ENCODE results near the gene HM13. TPM values are rescaled to one million over a fixed set of nuclear protein-coding genes. Genes with fewer than 3 reads are reported as not detected.

HM13 gene
- total and polyA plus RNA-seq, 9 of the 15 experiments (the other 6 are each of a cell fraction or from before 2014, with no cell fraction given) = 7.7 to 136 (median 74.5) TPM

DNA sequence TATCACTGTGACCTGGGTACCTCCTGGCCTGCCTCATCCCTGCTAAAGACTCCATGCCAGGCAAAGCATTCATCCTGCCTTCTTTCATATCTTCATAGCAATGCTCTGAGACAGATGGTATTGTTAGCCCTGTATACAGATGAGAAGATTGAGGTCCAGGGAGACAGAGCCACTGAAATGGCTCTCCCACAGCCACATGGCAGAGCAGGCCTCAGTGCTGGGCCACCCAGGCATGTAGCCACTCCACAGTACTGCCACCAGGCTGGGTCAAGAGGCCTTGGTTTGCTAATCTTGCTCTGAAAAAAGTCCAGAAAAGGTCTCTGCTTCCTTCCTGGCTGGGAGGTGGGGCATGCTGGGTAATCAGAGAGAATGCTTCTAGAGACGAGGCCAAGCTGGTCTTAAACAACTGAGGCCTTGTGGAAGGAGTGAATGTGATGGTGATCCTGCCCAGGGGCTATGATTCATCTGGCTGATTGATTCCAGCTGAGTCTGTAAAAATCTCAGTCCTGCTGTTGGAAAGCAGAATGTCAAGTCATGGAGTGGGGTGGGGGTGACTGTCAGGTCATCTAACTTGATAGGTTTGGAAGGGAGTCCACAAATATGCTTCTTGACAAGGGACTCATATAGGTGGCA lies 29.8 kb downstream of the HM13 start (continued):
- TF ChIP-seq ZNF407 (IDR thresholded peaks at IDR 0.05; ENCODE audit: low read depth) = no peak
- no peak for TF ChIP-seq ZNF449 (CRISPR knock-in tag; IDR thresholded peaks at IDR 0.05)
- TF ChIP-seq RCOR1 (IDR thresholded peaks at IDR 0.05; ENCODE audit: borderline replicate concordance in 1 of 2, low read depth in 2 of 2, low read length in 2 of 2) = no peak
- no peak for TF ChIP-seq BACH1 (tag; IDR thresholded peaks at IDR 0.05)
- TF ChIP-seq ZEB2 (IDR thresholded peaks at IDR 0.05) = no peak
- peak; percentile 75 for TF ChIP-seq ZNF316 (IDR thresholded peaks at IDR 0.05)
- no peak for TF ChIP-seq HMG20A (CRISPR knock-in tag; conservative IDR thresholded peaks at IDR 0.05)
- peak; percentile 65 to 84; a peak in 3 of 4 replicates for TF ChIP-seq KDM1A (IDR thresholded peaks at IDR 0.05)
- TF ChIP-seq LEF1 (IDR thresholded peaks at IDR 0.05) = no peak
- TF ChIP-seq L3MBTL2 (IDR thresholded peaks at IDR 0.05) = no peak
- no peak for TF ChIP-seq NR2C1 (IDR thresholded peaks at IDR 0.05)
- TF ChIP-seq NR2C1 (tag; IDR thresholded peaks at IDR 0.05) = no peak
- no peak for TF ChIP-seq RFX7 (CRISPR knock-in tag; IDR thresholded peaks at IDR 0.05)
- no peak for TF ChIP-seq TOE1 (IDR thresholded peaks at IDR 0.05; ENCODE audit: borderline replicate concordance)
- TF ChIP-seq TOE1 (CRISPR knock-in tag; IDR thresholded peaks at IDR 0.05; ENCODE audit: borderline replicate concordance, low read depth) = no peak
- peak; percentile 58 for TF ChIP-seq NFE2 (IDR thresholded peaks at IDR 0.05; ENCODE audit: low read depth)
- TF ChIP-seq, protein P1, sequence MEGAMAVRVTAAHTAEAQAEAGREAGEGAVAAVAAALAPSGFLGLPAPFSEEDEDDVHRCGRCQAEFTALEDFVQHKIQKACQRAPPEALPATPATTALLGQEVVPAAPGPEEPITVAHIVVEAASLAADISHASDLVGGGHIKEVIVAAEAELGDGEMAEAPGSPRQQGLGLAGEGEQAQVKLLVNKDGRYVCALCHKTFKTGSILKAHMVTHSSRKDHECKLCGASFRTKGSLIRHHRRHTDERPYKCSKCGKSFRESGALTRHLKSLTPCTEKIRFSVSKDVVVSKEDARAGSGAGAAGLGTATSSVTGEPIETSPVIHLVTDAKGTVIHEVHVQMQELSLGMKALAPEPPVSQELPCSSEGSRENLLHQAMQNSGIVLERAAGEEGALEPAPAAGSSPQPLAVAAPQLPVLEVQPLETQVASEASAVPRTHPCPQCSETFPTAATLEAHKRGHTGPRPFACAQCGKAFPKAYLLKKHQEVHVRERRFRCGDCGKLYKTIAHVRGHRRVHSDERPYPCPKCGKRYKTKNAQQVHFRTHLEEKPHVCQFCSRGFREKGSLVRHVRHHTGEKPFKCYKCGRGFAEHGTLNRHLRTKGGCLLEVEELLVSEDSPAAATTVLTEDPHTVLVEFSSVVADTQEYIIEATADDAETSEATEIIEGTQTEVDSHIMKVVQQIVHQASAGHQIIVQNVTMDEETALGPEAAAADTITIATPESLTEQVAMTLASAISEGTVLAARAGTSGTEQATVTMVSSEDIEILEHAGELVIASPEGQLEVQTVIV (CRISPR knock-in tag; IDR thresholded peaks at IDR 0.05; ENCODE audit: borderline replicate concordance) = no peak
- no peak for TF ChIP-seq MTA2 (IDR thresholded peaks at IDR 0.05; ENCODE audit: low read depth)
- no peak for TF ChIP-seq TCF7 (IDR thresholded peaks at IDR 0.05; ENCODE audit: borderline replicate concordance)
